NOMO-1 (cell line): ENCODE data around the gene FZD2.
"Not testable (repeated sequence)": the region's sequence is repeated elsewhere in the genome, so short reads cannot be mapped to it uniquely, and the experiment has no call there.

Source experiments
- DNase-seq, 2 experiments: peaks; one replicate each; lab custom pipeline; 2025; ENCODE audit not compliant: unreplicated experiment in 2 of 2; lab: John Stamatoyannopoulos, UW

The FZD2 gene

GRCh38 chr17:44572801-44573200, 15.5 kb downstream of the FZD2 start:
- no peak for DNase-seq

GRCh38 chr17:44575403-44575802, 18.1 kb downstream of the FZD2 start:
- no peak for DNase-seq

DNA sequence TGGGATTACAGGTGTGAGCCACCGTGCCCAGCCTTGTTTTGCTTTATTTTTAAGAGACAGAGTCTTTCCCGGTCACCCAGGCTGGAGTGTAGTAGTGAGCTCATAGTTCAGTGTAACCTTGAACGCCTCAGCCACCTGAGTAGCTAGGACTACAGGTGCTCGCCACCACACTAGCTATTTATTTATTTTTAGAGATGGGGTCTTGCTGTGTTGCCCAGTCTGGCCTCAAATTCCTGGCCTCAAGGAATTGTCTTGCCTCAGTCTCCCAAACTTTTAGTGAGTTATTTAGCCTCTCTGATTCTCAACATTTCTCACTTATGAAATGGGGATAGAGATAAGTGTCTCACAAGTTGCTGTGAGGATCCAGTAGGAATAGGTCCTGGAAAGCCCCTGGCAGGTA, 21.7 kb downstream of the FZD2 start:
- DNase-seq: no peak

DNA sequence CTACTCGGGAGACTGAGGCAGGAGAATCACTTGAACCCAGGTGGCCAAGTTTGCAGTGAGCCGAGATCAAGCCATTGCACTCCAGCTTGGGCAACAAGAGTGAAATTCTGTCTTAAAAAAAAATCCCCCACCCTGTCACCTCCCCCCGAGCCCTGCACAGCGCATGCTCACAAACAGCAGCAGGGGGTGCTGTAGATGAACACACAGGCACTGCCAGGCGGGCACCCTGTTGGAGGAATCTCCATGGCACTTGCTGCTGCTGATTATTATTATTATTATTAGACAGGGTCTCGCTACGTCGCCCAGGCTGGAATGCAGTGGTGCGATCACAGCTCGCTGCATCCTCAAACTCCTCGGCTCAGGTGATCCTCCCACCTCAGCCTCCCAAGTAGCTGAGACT, 24.6 kb downstream of the FZD2 start:
- DNase-seq: no peak

- no peak for DNase-seq
Observed at GRCh38 chr17:44584443-44584842, 27.2 kb downstream of the FZD2 start.

DNA sequence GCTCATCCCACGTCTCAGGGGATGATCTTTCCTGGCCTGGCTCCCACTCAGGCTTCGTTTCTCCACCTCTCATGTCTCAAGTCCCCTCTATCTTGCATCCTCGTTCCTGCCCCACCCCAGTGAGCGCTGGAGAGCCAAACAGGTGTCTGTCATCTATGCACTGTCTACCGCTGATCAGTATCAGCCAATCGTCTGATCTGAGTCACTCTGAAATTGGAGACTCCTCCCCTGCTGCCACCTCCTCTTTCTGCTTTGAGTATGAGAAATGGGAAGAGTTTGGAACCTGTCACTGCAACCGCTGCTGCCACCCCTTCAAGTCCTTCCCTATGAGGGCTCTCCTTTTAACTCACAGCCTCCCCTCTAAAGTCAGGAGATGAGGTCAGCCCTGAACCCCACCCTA, 28.0 kb downstream of the FZD2 start:
- no peak for DNase-seq

DNA sequence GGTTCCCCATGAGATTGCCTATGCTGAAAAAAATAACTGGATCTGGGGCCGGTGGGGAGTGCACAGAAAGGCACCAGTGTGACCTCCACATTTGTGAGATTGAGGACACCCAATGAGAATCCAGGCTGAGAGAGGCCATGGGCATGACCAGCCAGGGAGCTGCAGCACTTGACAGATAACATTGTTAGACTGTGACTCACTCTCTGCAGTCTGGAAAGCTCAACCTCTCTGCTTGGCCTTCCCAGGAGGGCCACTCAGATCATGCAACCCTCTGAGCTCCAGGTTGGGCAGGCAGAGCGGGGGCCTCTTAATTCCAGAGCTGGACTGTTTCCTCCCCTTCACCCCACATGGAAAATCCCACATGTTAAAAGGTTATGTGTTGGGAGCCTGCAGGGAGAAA, 30.1 kb downstream of the FZD2 start:
- no peak for DNase-seq

- no peak for DNase-seq
Observed at GRCh38 chr17:44589316-44590071, 32.2 kb downstream of the FZD2 start.

DNA sequence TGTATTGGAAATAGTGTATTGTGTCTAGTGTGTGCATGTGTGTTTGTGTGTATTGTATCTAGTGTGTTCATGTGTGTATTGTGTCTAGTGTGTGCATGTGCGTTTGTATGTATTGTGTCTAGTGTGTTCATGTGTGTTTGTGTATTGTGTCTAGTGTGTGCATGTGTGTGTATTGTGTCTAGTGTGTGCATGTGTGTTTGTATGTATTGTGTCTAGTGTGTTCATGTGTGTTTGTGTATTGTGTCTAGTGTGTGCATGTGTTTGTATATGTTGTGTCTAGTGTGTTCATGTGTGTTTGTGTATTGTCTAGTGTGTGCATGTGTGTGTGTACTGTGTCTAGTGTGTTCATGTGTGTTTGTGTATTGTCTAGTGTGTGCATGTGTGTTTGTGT, 32.8 kb downstream of the FZD2 start:
- not testable (repeated sequence) for DNase-seq

- not testable (repeated sequence) for DNase-seq
Observed at GRCh38 chr17:44590762-44591161, 33.5 kb downstream of the FZD2 start.

- DNase-seq: no peak
Observed at GRCh38 chr17:44591206-44591605, 33.9 kb downstream of the FZD2 start.

- no peak for DNase-seq
Observed at GRCh38 chr17:44593156-44593555, 35.9 kb downstream of the FZD2 start.

GRCh38 chr17:44595216-44595775, 38.0 kb downstream of the FZD2 start:
- DNase-seq: no peak

DNA sequence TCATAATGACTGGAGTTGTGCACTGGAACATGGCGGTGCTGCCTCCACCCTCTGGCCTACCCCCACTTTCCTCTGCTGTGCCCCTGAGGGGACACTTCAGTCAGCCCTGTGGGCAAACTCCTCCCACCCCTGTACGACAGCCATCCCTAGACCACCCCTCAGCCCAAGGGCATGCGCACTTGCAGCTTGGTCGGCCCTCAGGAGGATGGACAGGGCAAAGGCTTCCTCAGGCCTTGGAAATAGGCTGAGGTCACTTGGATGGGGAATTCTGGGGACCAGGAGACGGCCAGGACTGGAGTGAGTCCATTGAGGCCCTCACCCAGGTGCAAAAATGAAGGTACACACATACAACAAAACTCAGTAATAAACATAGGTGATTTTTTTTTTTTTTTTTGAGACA, 41.0 kb downstream of the FZD2 start:
- DNase-seq: no peak

DNA sequence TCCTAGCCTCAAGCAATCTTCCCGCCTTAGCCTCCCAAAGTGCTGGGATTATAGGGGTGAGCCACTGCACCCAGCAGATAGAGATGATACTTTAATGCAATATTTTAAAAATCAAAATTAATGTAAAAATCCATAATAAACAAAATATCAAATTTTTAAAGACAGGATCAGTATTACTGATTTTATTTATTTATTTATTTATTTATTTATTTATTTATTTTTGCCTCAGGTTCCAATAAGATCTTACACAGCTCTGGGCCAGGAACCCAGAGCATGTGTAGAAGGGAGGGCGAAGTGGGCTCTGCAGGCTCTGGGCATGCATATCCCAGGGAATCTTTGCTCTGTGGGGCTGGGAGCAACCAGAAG, 41.6 kb downstream of the FZD2 start:
- DNase-seq: no peak

GRCh38 chr17:44599298-44600175, 42.3 kb downstream of the FZD2 start:
- no peak for DNase-seq

- no peak for DNase-seq
Observed at GRCh38 chr17:44601539-44601938, 44.3 kb downstream of the FZD2 start.

- DNase-seq: no peak
Observed at GRCh38 chr17:44601973-44602372, 44.7 kb downstream of the FZD2 start.

DNA sequence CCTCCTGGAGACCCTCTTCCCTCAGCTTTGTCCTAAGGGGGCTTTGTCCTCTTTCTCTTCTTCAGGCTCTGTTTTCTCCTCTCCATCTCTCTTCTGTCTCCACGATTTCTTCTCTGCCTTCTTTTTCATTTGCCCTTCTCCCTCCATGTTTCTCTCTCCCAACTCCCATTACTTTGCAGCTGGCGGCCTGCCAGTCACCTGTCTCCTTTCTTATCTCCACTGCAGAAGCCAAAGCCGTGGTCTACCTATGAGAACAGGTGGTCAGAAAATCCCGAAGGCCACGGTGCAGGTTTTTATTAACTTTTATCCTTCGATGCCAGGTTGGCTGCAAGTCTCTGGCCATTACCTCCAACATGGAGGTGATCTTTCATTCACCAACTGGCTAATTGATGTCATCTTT, 45.1 kb downstream of the FZD2 start:
- no peak for DNase-seq

GRCh38 chr17:44602970-44603369, 45.7 kb downstream of the FZD2 start:
- DNase-seq: no peak

DNA sequence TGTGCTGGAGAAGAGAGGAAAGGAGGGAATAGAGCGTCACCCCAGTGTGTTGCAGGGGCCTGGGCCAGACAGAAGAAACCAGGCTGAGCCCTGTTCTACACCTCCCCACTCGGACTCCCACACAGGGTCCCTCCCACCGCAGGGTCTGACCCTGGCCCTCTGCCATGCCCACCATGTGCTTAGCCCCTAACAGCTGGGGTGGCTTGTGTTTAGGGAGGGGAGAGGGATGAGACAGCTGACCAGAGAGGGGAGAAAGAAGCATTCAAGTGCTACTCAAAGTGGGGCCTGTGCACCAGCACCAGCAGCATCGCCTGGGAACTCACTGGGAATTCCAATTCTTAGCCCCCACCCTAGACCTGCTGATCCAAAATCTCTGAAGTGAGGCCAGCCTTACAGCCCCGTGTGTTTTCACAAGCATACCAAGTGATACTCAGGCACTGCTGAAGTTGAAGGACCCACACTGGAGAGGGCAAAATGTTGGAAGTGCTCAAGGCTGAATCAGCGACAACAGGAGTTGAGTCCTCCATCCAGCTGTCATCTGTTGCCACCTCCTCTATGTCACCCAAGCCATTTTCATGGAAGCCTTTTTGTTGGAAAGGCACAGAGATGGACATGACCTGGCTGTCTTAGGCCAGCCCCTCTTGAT, 47.0 kb downstream of the FZD2 start:
- DNase-seq: no peak
